ENCODE results near the gene SYTL1. TPM values are rescaled to one million over a fixed set of nuclear protein-coding genes. Genes with fewer than 3 reads are reported as not detected.

Gene SYTL1
- total and polyA plus RNA-seq, 9 of the 15 experiments (the other 6 are each of a cell fraction or from before 2014, with no cell fraction given): 0.04 to 9.3 (median 1.7) TPM

DNA sequence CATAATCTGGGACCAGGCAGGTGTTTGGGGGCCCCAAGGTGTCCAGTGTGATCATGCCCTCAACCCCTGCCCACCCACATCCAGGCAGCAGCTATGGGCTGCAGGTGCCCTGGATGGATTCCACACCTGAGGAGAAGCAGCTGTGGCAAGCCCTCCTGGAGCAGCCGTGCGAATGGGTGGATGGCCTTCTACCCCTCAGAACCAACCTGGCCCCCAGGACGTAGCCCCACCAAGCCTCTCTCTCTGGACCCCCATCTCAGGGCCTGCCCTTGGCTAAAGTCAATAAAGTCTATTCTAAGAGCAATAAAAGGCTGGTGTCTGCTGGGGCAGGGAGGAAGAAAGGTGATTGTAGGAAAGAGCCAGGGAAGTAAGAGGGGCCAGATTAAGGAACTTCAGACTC, 11.8 kb downstream of the SYTL1 start:
- peaks cover 22 to 62% of the 10 kb centered on the region in 2 experiments for H3K4me1 ChIP-seq (replicated peaks in 1 of 2; ENCODE audit: control insufficient read depth in 2 of 2, insufficient read depth in 2 of 2, low read length in 2 of 2)
- WGBS (ENCODE audit: insufficient coverage, low coverage, missing lambda C conversion rate): 86% methylated on average over 3 of the region's 3 CpGs
- CTCF ChIA-PET (ENCODE audit: low intra/inter-chr PET ratio): no interaction called here
- 0 out of 2 replicates have a peak, but pooled peaks cover under 1% of the 10 kb centered on the region for H4K20me1 ChIP-seq (replicated peaks; ENCODE audit: control insufficient read depth, insufficient read depth, low read length)
- peaks cover 12% of the 10 kb centered on the region; the same call in 2 of the 3 replicates for H3K36me3 ChIP-seq (ENCODE audit: control insufficient read depth, insufficient read depth, low read length)
- H3K9me1 ChIP-seq (ENCODE audit: control insufficient read depth, insufficient read depth, low read length): no peaks in the 10 kb centered on the region
- peak overlapping the region in 1 of 2 experiments; percentile 56; a peak in 2 of 4 replicates for H3K9ac ChIP-seq (ENCODE audit: insufficient read depth in 1 of 2, low read depth in 2 of 2, low read length in 2 of 2)
- no peaks in the 10 kb centered on the region for H3K79me2 ChIP-seq (ENCODE audit: control insufficient read depth, insufficient read depth, low read length)
- POLR2A ChIA-PET: interaction anchor here (0.6 to 4.4 kb wide), 9 partner anchors 10 to 54 kb away, joined by 3 to 19 read pairs (median 3); partner anchors contain the start of genes MAP3K6 and SYTL1
- no peaks in the 10 kb centered on the region for H3K9me3 ChIP-seq (replicated peaks; ENCODE audit: control insufficient read depth, insufficient read depth, low read depth, low read length)
- no peak overlapping the region for H2AFZ ChIP-seq (ENCODE audit: low read depth, low read length)
- in situ Hi-C loops (cut with MboI): no loop called here
- intact Hi-C loops (cut with micrococcal nuclease): no loop called here
- H3K4me3 ChIP-seq: no peak overlapping the region
- no peak for TF ChIP-seq CHD1 (IDR thresholded peaks at IDR 0.05; ENCODE audit: low read length)
- 0 out of 2 replicates have a peak, but pooled peaks have one; percentile 2 for TF ChIP-seq POLR2G (IDR thresholded peaks at IDR 0.05; ENCODE audit: low read depth, low read length)
- FAIRE-seq (no peak), DNase-seq (ENCODE audit: extremely low read depth in 1 of 4, low spot score in 3 of 4) (no peak), ATAC-seq (no peak)
- BruUV-seq (replicated peaks): no TSS peak
- H3K27me3 ChIP-seq (ENCODE audit: control insufficient read depth in 2 of 2, insufficient read depth in 2 of 2, low read length in 2 of 2): no peaks in the 10 kb centered on the region
- H3K27ac ChIP-seq (ENCODE audit: extremely low read depth, low read depth, low read length): no peak overlapping the region
- H3K4me2 ChIP-seq (ENCODE audit: insufficient read depth, low read length): no peak overlapping the region

DNA sequence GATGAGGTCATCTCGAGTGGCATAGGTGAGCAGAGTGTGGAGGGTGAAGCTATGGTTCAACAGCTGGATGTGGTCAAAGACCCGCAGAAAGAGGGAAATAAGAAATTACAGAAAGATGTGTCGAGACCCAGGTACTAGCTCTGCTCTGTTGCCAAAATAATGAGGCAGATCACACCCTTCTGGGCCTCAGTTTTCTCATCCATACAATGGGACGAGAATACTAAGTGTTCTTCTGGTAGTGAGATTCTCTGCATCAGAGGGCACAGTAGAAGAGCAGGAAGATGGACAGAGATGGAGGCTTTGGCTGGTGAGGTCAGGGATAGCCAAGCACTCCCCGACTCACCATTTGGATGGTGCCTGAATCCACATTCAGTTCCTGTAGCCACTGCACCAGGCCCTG, 13.9 kb downstream of the SYTL1 start:
- Histone ChIP-seq H3K9me3 (replicated peaks; ENCODE audit: control insufficient read depth, insufficient read depth, low read depth, low read length) (no peaks in the 10 kb centered on the region), H3K4me3 (no peak overlapping the region), H3K36me3 (ENCODE audit: control insufficient read depth, insufficient read depth, low read length) (peaks cover 12% of the 10 kb centered on the region; the same call in 2 of the 3 replicates), H4K20me1 (replicated peaks; ENCODE audit: control insufficient read depth, insufficient read depth, low read length) (0 out of 2 replicates have a peak, but pooled peaks cover 10% of the 10 kb centered on the region), H3K27me3 (ENCODE audit: control insufficient read depth in 2 of 2, insufficient read depth in 2 of 2, low read length in 2 of 2) (no peaks in the 10 kb centered on the region), H3K4me2 (ENCODE audit: insufficient read depth, low read length) (no peak overlapping the region), H3K9ac (ENCODE audit: insufficient read depth in 1 of 2, low read depth in 2 of 2, low read length in 2 of 2) (peak overlapping the region in 1 of 2 experiments; percentile 53; a peak in 2 of 4 replicates), H2AFZ (ENCODE audit: low read depth, low read length) (no peak overlapping the region), H3K4me1 (replicated peaks in 1 of 2; ENCODE audit: control insufficient read depth in 2 of 2, insufficient read depth in 2 of 2, low read length in 2 of 2) (peaks cover 20 to 53% of the 10 kb centered on the region in 2 experiments), H3K9me1 (ENCODE audit: control insufficient read depth, insufficient read depth, low read length) (no peaks in the 10 kb centered on the region), H3K79me2 (ENCODE audit: control insufficient read depth, insufficient read depth, low read length) (no peaks in the 10 kb centered on the region), H3K27ac (ENCODE audit: extremely low read depth, low read depth, low read length) (no peak overlapping the region)
- 46% methylated on average over 5 of the region's 5 CpGs for WGBS (ENCODE audit: insufficient coverage, low coverage, missing lambda C conversion rate)
- POLR2A ChIA-PET: interaction anchor here (0.6 to 1.4 kb wide), 2 partner anchors 11 to 241 kb away, joined by 3 to 6 read pairs; partner anchors contain the start of gene MAP3K6
- FAIRE-seq (no peak), ATAC-seq (no peak), DNase-seq (ENCODE audit: extremely low read depth in 1 of 4, low spot score in 3 of 4) (no peak)
- CTCF ChIA-PET (ENCODE audit: low intra/inter-chr PET ratio): no interaction called here
- BruUV-seq (replicated peaks): no TSS peak
- in situ Hi-C loops (cut with MboI) (no loop called here), intact Hi-C loops (cut with micrococcal nuclease) (loop anchor here (5.0 kb wide), 2 partner anchors 37 to 53 kb away; partner anchors contain the start of gene GPR3)
- TF ChIP-seq, protein P1, sequence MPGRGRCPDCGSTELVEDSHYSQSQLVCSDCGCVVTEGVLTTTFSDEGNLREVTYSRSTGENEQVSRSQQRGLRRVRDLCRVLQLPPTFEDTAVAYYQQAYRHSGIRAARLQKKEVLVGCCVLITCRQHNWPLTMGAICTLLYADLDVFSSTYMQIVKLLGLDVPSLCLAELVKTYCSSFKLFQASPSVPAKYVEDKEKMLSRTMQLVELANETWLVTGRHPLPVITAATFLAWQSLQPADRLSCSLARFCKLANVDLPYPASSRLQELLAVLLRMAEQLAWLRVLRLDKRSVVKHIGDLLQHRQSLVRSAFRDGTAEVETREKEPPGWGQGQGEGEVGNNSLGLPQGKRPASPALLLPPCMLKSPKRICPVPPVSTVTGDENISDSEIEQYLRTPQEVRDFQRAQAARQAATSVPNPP (IDR thresholded peaks at IDR 0.05; ENCODE audit: borderline replicate concordance, insufficient read depth, insufficient read length): no peak
- TF ChIP-seq HDAC2 (IDR thresholded peaks at IDR 0.05): peak; percentile 32; the same call in 1 of the 2 replicates
- peak; percentile 54; the same call in 1 of the 2 replicates for TF ChIP-seq SMARCA5 (IDR thresholded peaks at IDR 0.05)
- peak; percentile 90 for TF ChIP-seq BCOR (IDR thresholded peaks at IDR 0.05)
- no peak for TF ChIP-seq ZC3H11A (IDR thresholded peaks at IDR 0.05; ENCODE audit: low read depth, low read length)
- TF ChIP-seq RAD51 (IDR thresholded peaks at IDR 0.05; ENCODE audit: borderline replicate concordance, low read depth): no peak
- TF ChIP-seq RCOR1 (IDR thresholded peaks at IDR 0.05; ENCODE audit: borderline replicate concordance in 1 of 2, low read depth in 2 of 2, low read length in 2 of 2): 0 out of 4 replicates have a peak, but pooled peaks of 1 of the 2 experiments have one; percentile 28
- no peak for TF ChIP-seq CHD4 (IDR thresholded peaks at IDR 0.05; ENCODE audit: insufficient read depth, insufficient replicate concordance, low read depth, low read length, poor library complexity, severe bottlenecking)
- no peak for TF ChIP-seq ZNF668 (CRISPR knock-in tag; IDR thresholded peaks at IDR 0.05)
- TF ChIP-seq HOXB6 (CRISPR knock-in tag; IDR thresholded peaks at IDR 0.05; ENCODE audit: borderline replicate concordance): no peak
- TF ChIP-seq, protein P2, sequence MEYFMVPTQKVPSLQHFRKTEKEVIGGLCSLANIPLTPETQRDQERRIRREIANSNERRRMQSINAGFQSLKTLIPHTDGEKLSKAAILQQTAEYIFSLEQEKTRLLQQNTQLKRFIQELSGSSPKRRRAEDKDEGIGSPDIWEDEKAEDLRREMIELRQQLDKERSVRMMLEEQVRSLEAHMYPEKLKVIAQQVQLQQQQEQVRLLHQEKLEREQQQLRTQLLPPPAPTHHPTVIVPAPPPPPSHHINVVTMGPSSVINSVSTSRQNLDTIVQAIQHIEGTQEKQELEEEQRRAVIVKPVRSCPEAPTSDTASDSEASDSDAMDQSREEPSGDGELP (CRISPR knock-in tag; IDR thresholded peaks at IDR 0.05; ENCODE audit: borderline replicate concordance): no peak
- TF ChIP-seq ZNF79 (CRISPR knock-in tag; IDR thresholded peaks at IDR 0.05; ENCODE audit: low read depth): no peak

Measured in K562 (cell line).